IMR-90 (cell line): ENCODE measurements around the gene SLC23A3. TPM values are rescaled to one million over a fixed set of nuclear protein-coding genes. Genes with fewer than 3 reads are reported as not detected.
A peak's percentile ranks its signal among the peaks of the same experiment; 100 is the strongest.

Experiments used
- ATAC-seq: fragments of 200-7000 bp; cut with Tn5 transposase; 2 replicates; pipeline ENCODE4 v1.9.1; 2020; ENCODE audit warnings: low read depth, mild to moderate bottlenecking, moderate library complexity
- BruUV-seq: library from RNA; stranded (reverse); fragments of 400-500 nt; replicated peaks from 2 replicates; lab custom pipeline; 2021; lab: Mats Ljungman, UMichigan
- CTCF ChIA-PET: fragments of 300-600 bp; formaldehyde crosslinking; extraction: SDS; loops from one replicate; lab custom pipeline; 2021; ENCODE audit warnings: antibody characterized with exemption; lab: Yijun Ruan, JAX
- POLR2A ChIA-PET: fragments of 300-600 bp; sonication (Branson Sonifier 250); formaldehyde crosslinking; loops from one replicate; lab custom pipeline; 2022; ENCODE audit warnings: antibody characterized with exemption; ENCODE audit not compliant: unreplicated experiment; lab: Charles Lee
- DNase-seq: peaks from one replicate; pipeline ENCODE4 v3.0.0; 2013
- H2AFZ ChIP-seq: replicated peaks from 2 replicates; pipeline ENCODE3; 2013; ENCODE audit warnings: low read length, mild to moderate bottlenecking; ENCODE audit not compliant: poor library complexity
- H2AK5ac ChIP-seq: 2 replicates; pipeline ENCODE4 v1.6.1; 2013; ENCODE audit warnings: low read depth, low read length, inconsistent platforms
- H2AK9ac ChIP-seq: replicated peaks from 2 replicates; pipeline ENCODE3; 2013; ENCODE audit warnings: mild to moderate bottlenecking, low read depth, low read length, moderate library complexity; ENCODE audit not compliant: poor library complexity
- H2BK120ac ChIP-seq: 2 replicates; pipeline ENCODE4 v1.6.1; 2013; ENCODE audit warnings: low read depth, low read length, inconsistent platforms
- H2BK15ac ChIP-seq: 3 replicates; pipeline ENCODE4 v1.6.1; 2013; ENCODE audit warnings: low read depth, low read length, inconsistent platforms
- H2BK20ac ChIP-seq: 2 replicates; pipeline ENCODE4 v1.6.1; 2013; ENCODE audit warnings: low read depth, mild to moderate bottlenecking, inconsistent platforms, low read length, moderate library complexity
- H2BK5ac ChIP-seq: 2 replicates; pipeline ENCODE4 v1.6.1; 2013; ENCODE audit warnings: mild to moderate bottlenecking, low read depth, low read length, inconsistent platforms; ENCODE audit not compliant: poor library complexity, severe bottlenecking
- H3K14ac ChIP-seq: replicated peaks from 2 replicates; pipeline ENCODE4 v1.6.1; 2013; ENCODE audit warnings: low read depth, low read length, inconsistent platforms
- H3K18ac ChIP-seq: 2 replicates; pipeline ENCODE4 v1.6.1; 2013; ENCODE audit warnings: low read depth, low read length, control low read depth
- H3K23ac ChIP-seq: 2 replicates; pipeline ENCODE4 v1.6.1; 2013; ENCODE audit warnings: low read depth, low read length, inconsistent platforms
- H3K27ac ChIP-seq: 2 replicates; pipeline ENCODE4 v1.5.1; 2013; ENCODE audit warnings: mild to moderate bottlenecking, control low read depth, low read length; ENCODE audit not compliant: insufficient read depth
- H3K27me3 ChIP-seq: 2 replicates; pipeline ENCODE4 v1.6.1; 2013; ENCODE audit warnings: low read length; ENCODE audit not compliant: control insufficient read depth, insufficient read depth
- H3K36me3 ChIP-seq: 2 replicates; pipeline ENCODE4 v1.6.1; 2013; ENCODE audit warnings: low read length, mixed read lengths; ENCODE audit not compliant: control insufficient read depth, insufficient read depth
- H3K4ac ChIP-seq: 2 replicates; pipeline ENCODE4 v1.6.1; 2013; ENCODE audit warnings: low read depth, low read length, inconsistent platforms
- H3K4me1 ChIP-seq: 2 replicates; pipeline ENCODE4 v1.6.1; 2013; ENCODE audit warnings: low read length, mixed read lengths; ENCODE audit not compliant: control insufficient read depth, insufficient read depth
- H3K4me2 ChIP-seq: 2 replicates; pipeline ENCODE4 v1.6.1; 2013; ENCODE audit warnings: low read depth, mild to moderate bottlenecking, control low read depth, low read length, moderate library complexity
- H3K4me3 ChIP-seq: 2 replicates; pipeline ENCODE4 v1.5.1; 2013; ENCODE audit warnings: low read depth, mild to moderate bottlenecking, control low read depth, low read length, moderate library complexity; ENCODE audit not compliant: insufficient read depth
- H3K56ac ChIP-seq: 2 replicates; pipeline ENCODE4 v1.6.1; 2013; ENCODE audit warnings: low read length, inconsistent platforms; ENCODE audit not compliant: insufficient read depth; ENCODE audit errors: extremely low read depth
- H3K79me1 ChIP-seq, 2 experiments: 2 replicates each; pipeline ENCODE4 v1.6.1; 2013; ENCODE audit warnings: low read length in 2 of 2, inconsistent platforms in 1 of 2, low read depth in 1 of 2
- H3K9ac ChIP-seq: 2 replicates; pipeline ENCODE4 v1.6.1; 2013; ENCODE audit warnings: low read depth, low read length, control low read depth
- H3K9me1 ChIP-seq: 2 replicates; pipeline ENCODE4 v1.6.1; 2013; ENCODE audit warnings: low read length, inconsistent platforms; ENCODE audit not compliant: insufficient read depth
- H3K9me3 ChIP-seq: 2 replicates; pipeline ENCODE4 v1.6.1; 2013; ENCODE audit warnings: low read length; ENCODE audit not compliant: control insufficient read depth, insufficient read depth
- H4K20me1 ChIP-seq: 2 replicates; pipeline ENCODE4 v1.6.1; 2013; ENCODE audit warnings: low read length, inconsistent platforms; ENCODE audit not compliant: insufficient read depth
- H4K5ac ChIP-seq: 2 replicates; pipeline ENCODE4 v1.6.1; 2013; ENCODE audit warnings: mild to moderate bottlenecking, low read depth, low read length, control low read depth
- H4K8ac ChIP-seq, 2 experiments: 2 replicates each; pipeline ENCODE4 v1.6.1; 2013; ENCODE audit warnings: low read depth in 2 of 2, low read length in 2 of 2, control low read depth in 1 of 2, inconsistent platforms in 1 of 2
- H4K91ac ChIP-seq: 2 replicates; pipeline ENCODE4 v1.6.1; 2013; ENCODE audit warnings: low read depth, low read length, inconsistent platforms; ENCODE audit not compliant: insufficient read depth
- MAZ ChIP-seq: IDR thresholded peaks from 2 replicates; pipeline ENCODE4 v1.6.1; 2012; ENCODE audit warnings: low read depth, mild to moderate bottlenecking, low read length, improper control_type of control experiment, moderate library complexity, borderline replicate concordance
- MXI1 ChIP-seq: IDR thresholded peaks from 2 replicates; pipeline ENCODE4 v1.6.1; 2012; ENCODE audit warnings: low read depth, mild to moderate bottlenecking, low read length, moderate library complexity, borderline replicate concordance
- RCOR1 ChIP-seq: IDR thresholded peaks from 2 replicates; pipeline ENCODE4 v1.6.1; 2012; ENCODE audit warnings: mild to moderate bottlenecking, low read length, improper control_type of control experiment; ENCODE audit not compliant: insufficient replicate concordance
- WGBS, 2 experiments: methylation state at CpG; one replicate each; pipeline versions ENCODE4 v1.1.5 to v1.1.7; 2013; ENCODE audit warnings: missing lambda C conversion rate in 2 of 2; ENCODE audit not compliant: insufficient read length in 1 of 2; ENCODE audit errors: extremely low coverage in 2 of 2; 5-methylcytosine and 5-hydroxymethylcytosine counted together
- dilution Hi-C: fragments of 300-500 bp; cut with HindIII; formaldehyde crosslinking; loops from one replicate; pipeline ENCODE4 v1.14.3; 2018; ENCODE audit warnings: low sequenced_read_pairs; ENCODE audit not compliant: unreplicated experiment
- in situ Hi-C: fragments of 300-500 bp; cut with MboI; formaldehyde crosslinking; loops from 3 replicates; pipeline ENCODE4 v1.14.3; 2019; ENCODE audit warnings: low sequenced_read_pairs, inconsistent platforms, mixed read lengths
- intact Hi-C: fragments of 100-400 bp; cut with micrococcal nuclease; formaldehyde crosslinking; loops from 2 replicates; pipeline ENCODE4 v1.10.0; 2022
- polyA plus RNA-seq, 3 experiments: library from polyadenylated mRNA; depleted of rRNA; stranded (reverse); fragments of >200 nt; gene quantifications; 2 replicates each; pipeline ENCODE4 v1.2.3, GENCODE V29; 2012; ENCODE audit warnings: low replicate concordance in 1 of 3
- total RNA-seq: library from RNA; depleted of rRNA; stranded (reverse); fragments of >200 nt; gene quantifications from 2 replicates; pipeline ENCODE4 v1.2.3, GENCODE V29; 2012

SLC23A3 gene
- total and polyA plus RNA-seq, 2 of the 4 experiments (the other 2 are of a cell fraction), result 0.18 to 0.65 TPM

- TF ChIP-seq MAZ, result no peak
Measured at GRCh38 chr2:219124381-219125110, 45.3 kb downstream of the SLC23A3 start (continued).

GRCh38 chr2:219123356-219124135 lies 46.3 kb downstream of the SLC23A3 start:
- H2BK15ac ChIP-seq, result no peak overlapping the region
- H2BK5ac ChIP-seq, result no peak overlapping the region
- no peak overlapping the region for H2AFZ ChIP-seq
- no peak overlapping the region for H3K4me2 ChIP-seq
- no peak overlapping the region for H4K91ac ChIP-seq
- H4K5ac ChIP-seq, result no peak overlapping the region
- ChIA-PET POLR2A (no interaction called here), CTCF (interaction anchor here (1.0 to 1.4 kb wide), 2 partner anchors 65 to 94 kb away, joined by 4 to 6 read pairs; no protein-coding TSS in a partner anchor)
- no peak overlapping the region for H3K14ac ChIP-seq
- in situ Hi-C loops, result no loop called here
- H3K4me1 ChIP-seq, result peaks cover 12% of the 10 kb centered on the region
- ATAC-seq (no peak), DNase-seq (no peak)
- no peak overlapping the region for H4K8ac ChIP-seq
- H3K9ac ChIP-seq, result no peak overlapping the region
- H3K27me3 ChIP-seq, result no peaks in the 10 kb centered on the region
- no TSS peak for BruUV-seq
- WGBS, 2 experiments, result no CpG with 5 or more reads among the region's 8 CpGs
- H3K4me3 ChIP-seq, result no peak overlapping the region
- peak overlapping the region; percentile 26; the same call in 1 of the 2 replicates for H3K4ac ChIP-seq
- peaks cover 3% of the 10 kb centered on the region; the same call in 1 of the 2 replicates for H4K20me1 ChIP-seq
- no peak overlapping the region for H2AK9ac ChIP-seq
- TF ChIP-seq MXI1, result no peak
- TF ChIP-seq RCOR1, result no peak
- intact Hi-C loops, result loop anchor here (2.0 kb wide), 1 partner anchor 31 kb away; no protein-coding TSS in a partner anchor
- no peak overlapping the region for H3K27ac ChIP-seq
- H2AK5ac ChIP-seq, result no peak overlapping the region
- H3K56ac ChIP-seq, result no peak overlapping the region
- H3K9me1 ChIP-seq, result peaks cover 9% of the 10 kb centered on the region
- H3K18ac ChIP-seq, result no peak overlapping the region
- no peak overlapping the region for H2BK20ac ChIP-seq
- H3K9me3 ChIP-seq, result no peaks in the 10 kb centered on the region
- no peaks in the 10 kb centered on the region for H3K36me3 ChIP-seq
- dilution Hi-C loops, result no loop called here
- H3K79me1 ChIP-seq, result no peaks in the 10 kb centered on the region; a peak in 1 of 4 replicates
- no peak overlapping the region for H3K23ac ChIP-seq
- no peak overlapping the region for H2BK120ac ChIP-seq
